MCF 10A (cell line): ENCODE results near the gene NRGN. TPM values are rescaled to one million over a fixed set of nuclear protein-coding genes. Genes with fewer than 3 reads are reported as not detected.
A peak's percentile ranks its signal among the peaks of the same experiment; 100 is the strongest.

Experiments used
- BruUV-seq: library from RNA; stranded (reverse); fragments of 400-500 nt; replicated peaks from 2 replicates; lab custom pipeline; 2021; lab: Mats Ljungman, UMichigan
- CTCF ChIA-PET: fragments of 300-600 bp; sonication (Branson Sonifier 250); formaldehyde crosslinking; extraction: SDS; loops from one replicate; lab custom pipeline; 2021; ENCODE audit warnings: antibody characterized with exemption, inconsistent platforms; lab: Yijun Ruan, JAX
- POLR2A ChIA-PET: fragments of 300-600, 350-650 bp; sonication (Branson Sonifier 250); formaldehyde crosslinking; extraction: SDS; loops from one replicate; lab custom pipeline; 2020; ENCODE audit warnings: antibody characterized with exemption, inconsistent platforms; lab: Yijun Ruan, JAX
- DNase-seq: peaks from one replicate; pipeline ENCODE4 v3.0.0-alpha.2; 2018; ENCODE audit not compliant: unreplicated experiment
- H3K27ac Mint-ChIP-seq: one replicate; pipeline ENCODE4 v1.8.0; 2022; ENCODE audit warnings: mild to moderate bottlenecking, low read depth, mixed read lengths; ENCODE audit not compliant: unreplicated experiment
- H3K27me3 Mint-ChIP-seq: one replicate; pipeline ENCODE4 v1.8.0; 2022; ENCODE audit warnings: mixed read lengths; ENCODE audit not compliant: insufficient read depth, unreplicated experiment
- H3K36me3 Mint-ChIP-seq: one replicate; pipeline ENCODE4 v1.8.0; 2022; ENCODE audit warnings: mild to moderate bottlenecking, moderate library complexity, mixed read lengths; ENCODE audit not compliant: insufficient read depth, unreplicated experiment
- H3K4me1 Mint-ChIP-seq: one replicate; pipeline ENCODE4 v1.8.0; 2022; ENCODE audit warnings: mixed read lengths; ENCODE audit not compliant: insufficient read depth, unreplicated experiment
- H3K4me3 Mint-ChIP-seq: one replicate; pipeline ENCODE4 v1.8.0; 2022; ENCODE audit warnings: mild to moderate bottlenecking, moderate library complexity, mixed read lengths; ENCODE audit not compliant: unreplicated experiment
- H3K9me3 Mint-ChIP-seq: one replicate; pipeline ENCODE4 v1.8.0; 2022; ENCODE audit warnings: mixed read lengths; ENCODE audit not compliant: unreplicated experiment
- CTCF ChIP-seq: fragments of 200-600 bp; IDR thresholded peaks from one replicate; pipeline ENCODE4 v1.8.0; 2022; ENCODE audit warnings: antibody characterized with exemption, mild to moderate bottlenecking; ENCODE audit not compliant: unreplicated experiment
- intact Hi-C: fragments of 100-400 bp; cut with micrococcal nuclease; formaldehyde crosslinking; loops from 2 replicates; pipeline ENCODE4 v1.14.1; 2022
- total RNA-seq: library from RNA; stranded (reverse); gene quantifications from 2 replicates; pipeline ENCODE4 v1.2.3, GENCODE V29; 2022

NRGN gene
- total RNA-seq, 1 experiment from 2014 or later, result 1.4 TPM

- H3K27me3 Mint-ChIP-seq, result no peaks in the 10 kb centered on the region
Observed at GRCh38 chr11:124758355-124759265, 18.9 kb downstream of the NRGN start.

GRCh38 chr11:124759266-124760204, 19.8 kb downstream of the NRGN start:
- ChIA-PET CTCF (interaction anchor here (0.6 to 1.9 kb wide), 7 partner anchors 9 to 98 kb away, joined by 3 to 8 read pairs (median 4); no protein-coding TSS in a partner anchor), POLR2A (no interaction called here)
- no peak for TF ChIP-seq CTCF

More at GRCh38 chr11:124758355-124759265, 18.9 kb downstream of the NRGN start:
- Mint-ChIP-seq H3K27ac (no peak overlapping the region), H3K9me3 (no peaks in the 10 kb centered on the region), H3K4me1 (peaks cover 5% of the 10 kb centered on the region), H3K36me3 (no peaks in the 10 kb centered on the region), H3K4me3 (peak overlapping the region; percentile 33)
- TF ChIP-seq CTCF, result peak; percentile 34
- DNase-seq, result peak; percentile 41
- CTCF ChIA-PET, result interaction anchor here (0.6 to 2.6 kb wide), 16 partner anchors 9 to 1833 kb away, joined by 3 to 10 read pairs (median 4); no protein-coding TSS in a partner anchor
- intact Hi-C loops, result no loop called here
- BruUV-seq, result no TSS peak
- POLR2A ChIA-PET, result interaction anchor here (1.2 kb wide), 1 partner anchor 196 kb away, joined by 3 read pairs; the partner anchor contains the start of gene CCDC15

DNA sequence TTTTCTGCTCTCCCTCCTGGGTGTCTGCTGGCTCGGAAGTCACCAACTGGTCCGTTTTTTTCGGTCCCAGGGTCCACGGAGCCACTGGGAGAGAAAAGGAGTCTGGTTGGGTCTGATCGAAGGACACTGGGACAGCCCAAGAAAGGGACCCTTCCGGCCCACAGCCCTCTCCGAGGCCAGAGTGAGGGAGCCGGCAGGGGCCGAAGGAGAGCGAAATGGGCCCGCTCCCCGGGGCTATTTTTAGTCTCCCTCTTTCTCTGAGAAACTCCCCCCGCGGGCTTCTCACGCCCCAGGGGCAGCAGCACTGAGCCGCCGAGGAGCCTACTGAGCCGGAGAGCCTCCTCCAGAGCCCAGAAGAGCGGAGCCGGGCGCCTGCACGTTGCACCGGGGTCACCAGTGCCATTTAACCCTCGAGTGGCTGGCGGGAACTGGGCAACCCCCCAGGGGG, 20.5 kb downstream of the NRGN start:
- H3K27ac Mint-ChIP-seq, result no peak overlapping the region
- H3K36me3 Mint-ChIP-seq, result no peaks in the 10 kb centered on the region
- no TSS peak for BruUV-seq
- intact Hi-C loops, result no loop called here
- TF ChIP-seq CTCF, result no peak
- peaks cover 5% of the 10 kb centered on the region for H3K4me1 Mint-ChIP-seq
- no peaks in the 10 kb centered on the region for H3K27me3 Mint-ChIP-seq
- DNase-seq, result no peak
- H3K4me3 Mint-ChIP-seq, result no peak overlapping the region
- ChIA-PET POLR2A (no interaction called here), CTCF (interaction anchor here (0.6 to 4.6 kb wide), 8 partner anchors 14 to 95 kb away, joined by 3 to 72 read pairs (median 5); no protein-coding TSS in a partner anchor)
- no peaks in the 10 kb centered on the region for H3K9me3 Mint-ChIP-seq

More at GRCh38 chr11:124759266-124760204, 19.8 kb downstream of the NRGN start:
- H3K27me3 Mint-ChIP-seq, result no peaks in the 10 kb centered on the region
- no peaks in the 10 kb centered on the region for H3K36me3 Mint-ChIP-seq
- H3K4me1 Mint-ChIP-seq, result peaks cover 5% of the 10 kb centered on the region
- BruUV-seq, result no TSS peak
- no peak overlapping the region for H3K4me3 Mint-ChIP-seq
- no peak overlapping the region for H3K27ac Mint-ChIP-seq
- no peaks in the 10 kb centered on the region for H3K9me3 Mint-ChIP-seq
- intact Hi-C loops, result no loop called here
- DNase-seq, result no peak
